Osteoblast (primary cell): ENCODE data around the gene TMEM59L. TPM values are rescaled to one million over a fixed set of nuclear protein-coding genes. Genes with fewer than 3 reads are reported as not detected.

ENCODE experiments used
- DNase-seq: peaks from one replicate; pipeline ENCODE4 v3.0.0; 2011; ENCODE audit warnings: low spot score, mixed read lengths; ENCODE audit not compliant: insufficient read length; ENCODE audit errors: missing footprints
- H2AFZ ChIP-seq: 2 replicates; pipeline ENCODE4 v1.6.0; 2011; ENCODE audit warnings: mild to moderate bottlenecking, low read length
- H3K27ac ChIP-seq: 2 replicates; pipeline ENCODE4 v1.5.1; 2011; ENCODE audit warnings: mild to moderate bottlenecking, low read depth, low read length, moderate library complexity
- H3K27me3 ChIP-seq: 2 replicates; pipeline ENCODE4 v1.6.0; 2012; ENCODE audit warnings: mild to moderate bottlenecking, control low read depth, inconsistent platforms, low read length, moderate library complexity; ENCODE audit not compliant: insufficient read depth
- H3K36me3 ChIP-seq: 2 replicates; pipeline ENCODE4 v1.5.1; 2011; ENCODE audit warnings: mild to moderate bottlenecking, low read length, control low read depth, moderate library complexity; ENCODE audit not compliant: insufficient read depth
- H3K4me1 ChIP-seq: 2 replicates; pipeline ENCODE4 v1.5.1; 2011; ENCODE audit warnings: mild to moderate bottlenecking, low read length, control low read depth, moderate library complexity; ENCODE audit not compliant: insufficient read depth
- H3K4me2 ChIP-seq: 2 replicates; pipeline ENCODE4 v1.6.0; 2011; ENCODE audit warnings: mild to moderate bottlenecking, low read length; ENCODE audit not compliant: insufficient read depth
- H3K4me3 ChIP-seq: fragments of 200-600 bp; sonication (generic); 3 replicates; pipeline ENCODE4 v1.5.1; 2012; ENCODE audit warnings: mild to moderate bottlenecking, low read length, inconsistent platforms; ENCODE audit not compliant: insufficient read depth
- H3K79me2 ChIP-seq: 2 replicates; pipeline ENCODE4 v1.6.0; 2012; ENCODE audit warnings: mild to moderate bottlenecking, low read length, control low read depth, inconsistent platforms; ENCODE audit not compliant: insufficient read depth
- H3K9me3 ChIP-seq: 2 replicates; pipeline ENCODE4 v1.5.1; 2011; ENCODE audit warnings: low read depth, low read length, control low read depth
- H4K20me1 ChIP-seq: 2 replicates; pipeline ENCODE4 v1.6.0; 2012; ENCODE audit warnings: mild to moderate bottlenecking, low read length, control low read depth; ENCODE audit not compliant: insufficient read depth
- CTCF ChIP-seq: IDR thresholded peaks from 2 replicates; pipeline ENCODE4 v1.5.1; 2011; ENCODE audit warnings: mild to moderate bottlenecking, low read depth, low read length, moderate library complexity; ENCODE audit errors: extremely low read depth
- total RNA-seq: library from RNA; depleted of rRNA; stranded (reverse); fragments of >200 nt; gene quantifications from 2 replicates; pipeline ENCODE4 v1.2.3, GENCODE V29; 2012

The TMEM59L gene
- total RNA-seq, 1 donor: 0.36 TPM

- Histone ChIP-seq H3K36me3 (peaks cover 3% of the 10 kb centered on the region), H3K4me3 (no peak overlapping the region), H3K27ac (no peak overlapping the region), H3K4me1 (peaks cover 16% of the 10 kb centered on the region), H3K4me2 (no peak overlapping the region), H4K20me1 (peaks cover 3% of the 10 kb centered on the region), H3K27me3 (no peaks in the 10 kb centered on the region), H3K79me2 (no peaks in the 10 kb centered on the region), H2AFZ (peak overlapping the region; percentile 47), H3K9me3 (no peaks in the 10 kb centered on the region)
- no peak for DNase-seq
- peak; percentile 10 for TF ChIP-seq CTCF
Measured at GRCh38 chr19:18586306-18586705, 26.4 kb upstream of the TMEM59L start.

GRCh38 chr19:18587561-18587960 lies 25.1 kb upstream of the TMEM59L start:
- Histone ChIP-seq H3K27ac (no peak overlapping the region), H3K9me3 (no peaks in the 10 kb centered on the region), H3K4me2 (peak overlapping the region; percentile 98), H3K4me3 (no peak overlapping the region), H2AFZ (no peak overlapping the region), H3K4me1 (peaks cover 16% of the 10 kb centered on the region), H4K20me1 (peaks cover 3% of the 10 kb centered on the region), H3K79me2 (no peaks in the 10 kb centered on the region), H3K36me3 (peaks cover 3% of the 10 kb centered on the region), H3K27me3 (no peaks in the 10 kb centered on the region)
- DNase-seq: no peak
- TF ChIP-seq CTCF: no peak

GRCh38 chr19:18587962-18588610 lies 24.6 kb upstream of the TMEM59L start:
- H3K4me1 ChIP-seq: peaks cover 16% of the 10 kb centered on the region
- H3K4me3 ChIP-seq: peak overlapping the region; percentile 91
- H3K4me2 ChIP-seq: peak overlapping the region; percentile 98
- peak overlapping the region; percentile 92 for H2AFZ ChIP-seq
- peak overlapping the region; percentile 50 for H3K27ac ChIP-seq
- H4K20me1 ChIP-seq: peaks cover 3% of the 10 kb centered on the region
- H3K79me2 ChIP-seq: no peaks in the 10 kb centered on the region
- H3K27me3 ChIP-seq: no peaks in the 10 kb centered on the region
- no peak for TF ChIP-seq CTCF
- H3K9me3 ChIP-seq: no peaks in the 10 kb centered on the region
- peaks cover 3% of the 10 kb centered on the region for H3K36me3 ChIP-seq
- peak; percentile 75 for DNase-seq

- peak within 1 kb of the TSS; percentile 92 for H2AFZ ChIP-seq
- peak; percentile 75 for TF ChIP-seq CTCF
- H3K9me3 ChIP-seq: no peaks in the 10 kb centered on the region
- H3K4me2 ChIP-seq: peak within 1 kb of the TSS; percentile 98
- H3K27me3 ChIP-seq: no peaks in the 10 kb centered on the region
- H3K27ac ChIP-seq: peak within 1 kb of the TSS; percentile 50
- peaks cover 8% of the 10 kb centered on the region for H4K20me1 ChIP-seq
- H3K4me1 ChIP-seq: peaks cover 19% of the 10 kb centered on the region
- peak within 1 kb of the TSS; percentile 91 for H3K4me3 ChIP-seq
- peaks cover 3% of the 10 kb centered on the region for H3K36me3 ChIP-seq
- no peaks in the 10 kb centered on the region for H3K79me2 ChIP-seq
- peak; percentile 98 for DNase-seq
Measured at GRCh38 chr19:18588611-18589379, 23.9 kb upstream of the TMEM59L start, which contains the start of gene REX1BD. REX1BD (plus strand) TSS chr19:18588798; CDS start chr19:18588802, 4 bp downstream.
